Neural cell (in vitro differentiated cells): Measurements from ENCODE around the gene FANCG. TPM values are rescaled to one million over a fixed set of nuclear protein-coding genes. Genes with fewer than 3 reads are reported as not detected.

Experiments
- H2AFZ ChIP-seq: fragments of 200-600, 300-800 bp; sonication (generic), shearing (Covaris generic); 2 replicates; pipeline ENCODE4 v1.6.0; 2014; ENCODE audit warnings: low read depth, mild to moderate bottlenecking, antibody characterized with exemption, low read length, moderate library complexity
- H3F3A ChIP-seq: fragments of 200-600 bp; shearing (Covaris generic); 2 replicates; pipeline ENCODE4 v1.6.1; 2016; ENCODE audit warnings: mild to moderate bottlenecking, moderate library complexity, mixed read lengths, antibody characterized with exemption, low read length; ENCODE audit not compliant: insufficient read depth, poor library complexity, severe bottlenecking
- H3K27ac ChIP-seq: fragments of 200-600, 300-800 bp; sonication (generic), shearing (Covaris generic); 2 replicates; pipeline ENCODE4 v1.5.1; 2014; ENCODE audit warnings: mild to moderate bottlenecking, low read length, moderate library complexity
- H3K27me3 ChIP-seq: fragments of 300-800, 200-600 bp; sonication (generic), shearing (Covaris generic); 2 replicates; pipeline ENCODE4 v1.6.0; 2014; ENCODE audit warnings: mild to moderate bottlenecking, low read depth, low read length, moderate library complexity; ENCODE audit not compliant: insufficient read depth
- H3K36me3 ChIP-seq: fragments of 300-800, 200-600 bp; sonication (generic), shearing (Covaris generic); 2 replicates; pipeline ENCODE4 v1.5.1; 2014; ENCODE audit warnings: mild to moderate bottlenecking, antibody characterized with exemption, low read length, moderate library complexity; ENCODE audit not compliant: insufficient read depth
- H3K4me2 ChIP-seq: fragments of 300-800, 200-600 bp; sonication (generic), shearing (Covaris generic); 2 replicates; pipeline ENCODE4 v1.6.0; 2014; ENCODE audit warnings: mild to moderate bottlenecking, low read length
- H3K4me3 ChIP-seq: fragments of 300-800, 200-600 bp; sonication (generic), shearing (Covaris generic); 2 replicates; pipeline ENCODE4 v1.5.1; 2014; ENCODE audit warnings: mild to moderate bottlenecking, low read length, moderate library complexity
- H3K79me2 ChIP-seq: fragments of 200-600 bp; shearing (Covaris generic); replicated peaks from 2 replicates; pipeline ENCODE4 v1.6.0; 2014; ENCODE audit warnings: mild to moderate bottlenecking, low read length, moderate library complexity; ENCODE audit not compliant: insufficient read depth
- H3K9ac ChIP-seq: fragments of 300-800, 200-600 bp; sonication (generic), shearing (Covaris generic); 2 replicates; pipeline ENCODE4 v1.6.1; 2016; ENCODE audit warnings: mild to moderate bottlenecking, low read length, mixed read lengths
- H3K9me2 ChIP-seq: fragments of 200-600 bp; shearing (Covaris generic); 2 replicates; pipeline ENCODE4 v1.6.1; 2016; ENCODE audit warnings: mild to moderate bottlenecking, low read length, mixed read lengths; ENCODE audit not compliant: insufficient read depth
- H3K9me3 ChIP-seq: fragments of 200-600, 300-800 bp; sonication (generic), shearing (Covaris generic); 2 replicates; pipeline ENCODE4 v1.6.1; 2016; ENCODE audit warnings: mild to moderate bottlenecking, mixed run types, low read length, moderate library complexity, mixed read lengths
- H4K20me1 ChIP-seq: fragments of 200-600 bp; shearing (Covaris generic); 2 replicates; pipeline ENCODE4 v1.6.1; 2016; ENCODE audit warnings: mild to moderate bottlenecking, mixed run types; ENCODE audit not compliant: insufficient read depth
- CTCF ChIP-seq: fragments of 450-650 bp; IDR thresholded peaks from 2 replicates; pipeline ENCODE4 v1.5.1; 2014; ENCODE audit warnings: antibody characterized with exemption, mild to moderate bottlenecking, moderate library complexity; ENCODE audit not compliant: poor library complexity, severe bottlenecking
- EP300 ChIP-seq: fragments of 450-650 bp; conservative IDR thresholded peaks from 2 replicates; pipeline ENCODE4 v1.6.1; 2014; ENCODE audit warnings: antibody characterized with exemption, mild to moderate bottlenecking, moderate library complexity; ENCODE audit not compliant: poor library complexity, severe bottlenecking
- EZH2 ChIP-seq: fragments of 200-600, 300-800 bp; shearing (Covaris generic), sonication (generic); IDR thresholded peaks from 2 replicates; pipeline ENCODE4 v1.6.1; 2014; ENCODE audit warnings: antibody characterized with exemption, low read length, borderline replicate concordance, mild to moderate bottlenecking; ENCODE audit not compliant: insufficient read depth, poor library complexity, severe bottlenecking
- MXI1 ChIP-seq: fragments of 450-650 bp; conservative IDR thresholded peaks from 2 replicates; pipeline ENCODE4 v1.6.1; 2014; ENCODE audit warnings: antibody characterized with exemption, mild to moderate bottlenecking; ENCODE audit not compliant: poor library complexity, severe bottlenecking
- POLR2AphosphoS5 ChIP-seq: IDR thresholded peaks from 2 replicates; pipeline ENCODE4 v1.6.1; 2012
- RAD21 ChIP-seq: fragments of 450-650 bp; conservative IDR thresholded peaks from 2 replicates; pipeline ENCODE4 v1.6.1; 2014; ENCODE audit warnings: antibody characterized with exemption, mild to moderate bottlenecking, moderate library complexity
- REST ChIP-seq: IDR thresholded peaks from 2 replicates; pipeline ENCODE4 v1.6.1; 2012; ENCODE audit warnings: borderline replicate concordance
- SMC3 ChIP-seq: fragments of 450-650 bp; conservative IDR thresholded peaks from 2 replicates; pipeline ENCODE4 v1.6.1; 2014; ENCODE audit warnings: antibody characterized with exemption, mild to moderate bottlenecking, moderate library complexity; ENCODE audit not compliant: poor library complexity
- TAF1 ChIP-seq: IDR thresholded peaks from 2 replicates; pipeline ENCODE4 v1.6.1; 2012; ENCODE audit warnings: low read depth
- polyA plus RNA-seq: library from polyadenylated mRNA; depleted of rRNA; stranded (reverse); fragments of >200 nt; gene quantifications from 2 replicates; pipeline ENCODE4 v1.2.3, GENCODE V29; 2014

Gene FANCG
- polyA plus RNA-seq, 1 donor from 2014 or later, result 56.0 TPM

- peaks cover 48% of the 10 kb centered on the region for H3K79me2 ChIP-seq
- peak; percentile 65 for TF ChIP-seq CTCF
- peak; percentile 89 for TF ChIP-seq TAF1
- peak; percentile 91 for TF ChIP-seq EP300
- TF ChIP-seq EZH2, result no peak
- TF ChIP-seq MXI1, result peak; percentile 78
- peak; percentile 99 for TF ChIP-seq POLR2AphosphoS5
- TF ChIP-seq SMC3, result peak; percentile 65
- TF ChIP-seq REST, result peak; percentile 87
- TF ChIP-seq RAD21, result no peak
- H2AFZ ChIP-seq, result peak within 1 kb of the TSS; percentile 36
- peaks cover 14% of the 10 kb centered on the region for H4K20me1 ChIP-seq
- H3K27ac ChIP-seq, result peak within 1 kb of the TSS; percentile 93
- no peaks in the 10 kb centered on the region for H3F3A ChIP-seq
- no peaks in the 10 kb centered on the region for H3K9me2 ChIP-seq
- H3K27me3 ChIP-seq, result no peaks in the 10 kb centered on the region
- peak within 1 kb of the TSS; percentile 96 for H3K9ac ChIP-seq
- no peaks in the 10 kb centered on the region for H3K36me3 ChIP-seq
- peak within 1 kb of the TSS; percentile 97 for H3K4me3 ChIP-seq
- H3K9me3 ChIP-seq, result no peaks in the 10 kb centered on the region
- peak within 1 kb of the TSS; percentile 88 for H3K4me2 ChIP-seq
These were observed 7.1 kb downstream of the FANCG start, which contains the start of gene VCP for GRCh38 chr9:35072461-35073278. TSS of gene VCP (minus strand) at chr9:35072625. CDS start at chr9:35072353, 272 bp downstream.

GRCh38 chr9:35071814-35072460, 7.8 kb downstream of the FANCG start:
- TF ChIP-seq RAD21 (no peak), EZH2 (no peak), MXI1 (no peak), REST (no peak), TAF1 (no peak), CTCF (no peak), POLR2AphosphoS5 (no peak), EP300 (no peak), SMC3 (no peak)
- Histone ChIP-seq H3K27me3 (no peaks in the 10 kb centered on the region), H3K4me3 (peak overlapping the region; percentile 97), H3F3A (no peaks in the 10 kb centered on the region), H3K4me2 (peak overlapping the region; percentile 88), H4K20me1 (peaks cover 14% of the 10 kb centered on the region), H3K36me3 (no peaks in the 10 kb centered on the region), H3K9ac (peak overlapping the region; percentile 96), H3K27ac (peak overlapping the region; percentile 93), H2AFZ (peak overlapping the region; percentile 28), H3K9me3 (no peaks in the 10 kb centered on the region), H3K79me2 (peaks cover 49% of the 10 kb centered on the region), H3K9me2 (no peaks in the 10 kb centered on the region)
